Measurements from ENCODE around the gene MEGF6.

- TF ChIP-seq EZH2 (IDR thresholded peaks at IDR 0.05) (no peak), POLR2AphosphoS5 (IDR thresholded peaks at IDR 0.05; ENCODE audit: borderline replicate concordance, low read depth, low read length) (no peak)
Observed at GRCh38 chr1:3501437-3501836, 109.9 kb downstream of the MEGF6 start.
